NCI-H2081 (cell line): ENCODE measurements around the gene S100A8.
"Not testable (repeated sequence)": the region's sequence is repeated elsewhere in the genome, so short reads cannot be mapped to it uniquely, and the experiment has no call there.

Source experiments
- DNase-seq, 2 experiments: peaks; one replicate each; lab custom pipeline; 2025; lab: John Stamatoyannopoulos, UW

S100A8 gene

DNA sequence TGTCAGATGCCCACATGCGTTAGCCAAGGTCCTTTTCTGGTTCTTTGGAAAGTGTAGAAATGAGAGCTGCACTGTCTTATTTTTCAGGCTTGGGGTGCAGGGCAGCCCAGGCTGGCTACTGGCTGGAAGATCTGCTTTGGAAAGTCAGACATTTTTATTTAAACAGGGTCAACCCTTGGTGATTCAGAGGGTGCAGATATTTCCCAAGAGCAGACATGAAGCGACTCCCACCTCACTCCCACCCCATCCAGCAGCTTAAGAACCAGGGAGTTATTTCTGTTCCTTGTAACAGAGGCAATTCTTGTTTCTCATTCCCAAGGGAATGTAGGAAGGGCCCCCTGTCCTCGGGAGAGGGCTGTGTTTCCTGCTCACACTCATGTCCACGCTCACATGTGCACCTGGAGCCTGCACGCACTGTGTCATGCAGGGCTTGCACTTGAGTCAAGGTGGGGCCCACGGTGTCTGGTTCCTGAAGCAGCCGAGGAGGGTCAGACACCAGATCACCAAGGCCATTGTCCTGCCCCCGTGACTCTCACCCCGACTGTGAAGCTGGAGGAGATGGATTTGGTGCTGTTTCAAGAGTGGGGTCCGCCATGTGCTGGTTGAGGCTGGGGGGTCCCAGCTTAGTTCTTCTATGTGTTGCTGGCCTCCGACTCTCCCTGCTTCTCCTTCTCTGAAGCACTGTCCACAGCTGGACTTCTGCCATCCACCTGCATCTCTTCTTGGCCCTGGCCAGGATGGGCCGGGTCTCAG, 26.4 kb upstream of the S100A8 start:
- no peak for DNase-seq

DNA sequence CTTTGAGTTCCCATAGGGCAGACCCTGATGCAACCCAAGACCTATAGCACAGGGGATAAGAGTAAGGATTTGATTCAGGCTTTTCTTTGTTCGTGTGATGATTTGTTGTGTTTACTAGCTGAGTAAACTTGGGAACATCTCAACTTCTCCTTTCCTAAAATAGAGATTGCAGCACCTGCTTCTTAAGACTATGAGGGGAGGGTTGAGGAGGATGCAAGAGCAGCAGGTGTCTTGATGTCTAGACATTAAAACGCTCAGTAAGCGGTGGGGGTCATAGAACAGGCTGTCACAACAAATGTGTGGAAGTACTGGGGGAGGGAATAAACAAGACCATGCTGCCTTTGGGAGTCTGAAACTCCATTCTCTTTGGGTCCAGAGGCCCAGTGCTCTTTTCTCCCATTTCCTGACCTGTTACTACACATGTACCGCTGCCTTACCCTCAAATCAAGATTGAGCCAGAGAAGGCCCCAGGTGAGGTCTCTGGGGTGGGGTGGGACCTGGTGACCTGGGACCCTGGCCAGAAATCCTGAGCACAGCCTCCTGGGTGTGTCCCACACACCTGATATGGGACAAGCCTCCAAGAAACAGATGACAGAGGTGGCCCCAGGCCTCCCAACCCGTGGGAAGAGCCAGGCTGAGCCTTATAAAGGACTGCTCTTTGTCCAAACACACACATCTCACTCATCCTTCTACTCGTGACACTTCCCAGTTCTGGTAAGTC, 25.1 kb upstream of the S100A8 start, which contains the start of gene S100A7A:
Gene S100A7A, plus strand, starts transcription at position 671 of the 721 bp plus-strand sequence. CDS start 1,563 bp downstream, outside the sequence.
- no peak for DNase-seq

GRCh38 chr1:153413961-153414360, 23.1 kb upstream of the S100A8 start:
- not testable (repeated sequence) for DNase-seq

- not testable (repeated sequence) for DNase-seq
Observed at GRCh38 chr1:153407274-153407673, 16.4 kb upstream of the S100A8 start.

DNA sequence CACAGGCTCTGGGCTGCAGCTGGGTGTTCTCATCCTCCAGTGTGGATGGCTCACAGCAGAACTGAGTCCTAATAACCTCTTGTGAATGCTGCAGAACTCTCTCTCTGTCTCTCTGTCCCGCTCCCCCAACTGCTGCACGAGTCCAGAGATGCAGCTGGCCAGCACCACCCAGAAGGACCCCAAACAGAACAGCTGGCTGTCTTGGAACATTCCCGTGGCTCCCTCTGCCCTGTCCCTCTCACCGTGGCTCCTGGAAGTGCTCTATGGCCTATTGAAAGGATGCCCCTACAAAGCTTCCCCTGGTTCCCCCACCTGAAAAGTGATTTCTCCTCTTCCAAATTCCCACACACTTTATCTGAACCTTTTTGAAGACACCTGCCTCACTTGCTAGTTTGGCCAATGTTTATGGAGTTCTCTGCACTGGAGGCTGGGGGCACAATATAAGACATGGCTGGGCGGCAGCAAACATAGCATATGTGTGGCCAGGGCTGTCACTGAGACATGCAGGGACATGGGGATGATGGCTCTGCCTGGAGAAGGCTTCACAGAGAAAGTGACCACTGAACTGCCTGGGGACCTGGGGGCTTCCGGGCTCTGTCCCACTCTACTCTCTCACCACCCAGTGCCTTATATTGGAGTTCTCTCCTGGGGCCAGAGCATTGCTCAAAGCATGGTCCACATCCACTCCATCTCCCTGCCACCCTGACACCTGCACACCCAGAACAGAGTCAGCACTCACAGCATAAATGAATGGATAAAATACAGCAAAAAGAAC, 15.1 kb upstream of the S100A8 start:
- DNase-seq, result not testable (repeated sequence)

GRCh38 chr1:153404768-153405167, 13.9 kb upstream of the S100A8 start:
- peak in 1 of 2 experiments; percentile 11 for DNase-seq

- no peak for DNase-seq
Observed at GRCh38 chr1:153404086-153404635, 13.3 kb upstream of the S100A8 start.

DNA sequence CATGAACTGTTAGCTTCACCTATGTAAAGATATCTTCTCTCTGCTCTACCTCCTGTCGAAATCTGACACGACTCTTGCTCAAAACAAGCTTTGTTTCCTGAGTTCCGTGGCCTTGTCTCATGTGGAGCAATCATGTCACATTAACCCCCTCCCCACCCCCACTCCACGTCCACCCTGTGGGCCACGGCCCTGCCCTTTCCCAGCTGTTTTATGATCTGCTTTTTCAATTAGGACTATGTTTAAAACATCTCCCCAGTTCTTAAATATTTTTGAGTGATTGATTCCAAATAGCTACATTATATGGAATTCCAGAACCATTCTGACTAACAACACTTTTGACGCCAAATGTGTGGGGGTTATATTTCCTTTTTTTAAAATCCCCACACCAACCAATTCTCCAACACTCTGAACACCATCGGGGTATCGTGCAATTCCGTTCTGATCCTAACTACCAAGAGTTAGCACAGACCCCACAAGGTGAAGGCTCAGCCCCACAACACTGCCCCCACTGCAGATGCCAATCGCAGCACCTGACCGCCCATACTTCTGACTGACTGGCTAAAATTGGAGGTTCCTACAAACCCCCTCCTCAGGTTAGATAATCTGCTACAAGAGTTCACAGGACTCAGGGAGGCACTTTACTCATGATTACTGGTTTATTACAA, 12.7 kb upstream of the S100A8 start:
- DNase-seq, result no peak

- no peak for DNase-seq
Observed at GRCh38 chr1:153402226-153402625, 11.4 kb upstream of the S100A8 start.

DNA sequence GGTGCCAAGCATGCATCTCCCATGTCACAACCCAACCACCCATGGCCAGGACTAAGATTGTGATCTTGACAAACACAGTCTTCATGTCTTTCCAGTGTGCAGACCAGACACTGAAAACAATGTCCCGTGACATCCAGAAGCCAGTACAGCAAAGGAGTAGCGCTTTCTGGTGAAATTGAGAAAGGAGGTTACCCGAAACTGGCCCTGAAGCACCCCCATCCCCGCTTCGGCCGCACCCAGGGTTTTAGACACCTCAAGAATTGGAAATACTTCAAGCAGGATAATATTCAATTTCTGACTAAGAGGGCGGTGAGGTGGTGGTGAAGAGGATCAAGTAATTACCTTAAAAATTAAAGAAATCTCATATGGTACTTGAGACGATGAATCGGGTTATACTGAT, 10.6 kb upstream of the S100A8 start:
- DNase-seq, result no peak

DNA sequence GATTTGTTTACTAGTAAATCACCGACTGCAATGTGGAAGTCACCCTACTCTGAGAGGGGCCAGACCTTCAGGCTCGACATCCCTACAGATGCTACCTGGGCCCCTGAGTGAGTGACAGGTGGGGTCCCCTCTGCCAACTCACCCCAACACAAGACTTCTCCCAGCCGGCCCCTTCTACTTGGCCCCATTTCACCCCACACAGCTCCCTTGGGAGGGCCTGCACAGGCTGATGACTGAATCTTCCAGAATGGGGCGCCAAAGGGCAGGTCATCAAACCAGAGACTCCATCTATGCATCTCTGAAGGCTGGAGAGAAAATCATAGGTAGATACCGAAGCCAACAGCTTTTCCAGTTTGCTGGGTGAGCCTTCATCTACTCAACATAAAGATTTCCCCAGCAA, 9.4 kb upstream of the S100A8 start:
- peak; percentile 57 to 60 for DNase-seq

- no peak for DNase-seq
Observed at GRCh38 chr1:153399401-153400055, 8.7 kb upstream of the S100A8 start.

- DNase-seq, result no peak
Observed at GRCh38 chr1:153397924-153398651, 7.2 kb upstream of the S100A8 start.

- DNase-seq, result no peak
Observed at GRCh38 chr1:153397051-153397923, 6.4 kb upstream of the S100A8 start.

DNA sequence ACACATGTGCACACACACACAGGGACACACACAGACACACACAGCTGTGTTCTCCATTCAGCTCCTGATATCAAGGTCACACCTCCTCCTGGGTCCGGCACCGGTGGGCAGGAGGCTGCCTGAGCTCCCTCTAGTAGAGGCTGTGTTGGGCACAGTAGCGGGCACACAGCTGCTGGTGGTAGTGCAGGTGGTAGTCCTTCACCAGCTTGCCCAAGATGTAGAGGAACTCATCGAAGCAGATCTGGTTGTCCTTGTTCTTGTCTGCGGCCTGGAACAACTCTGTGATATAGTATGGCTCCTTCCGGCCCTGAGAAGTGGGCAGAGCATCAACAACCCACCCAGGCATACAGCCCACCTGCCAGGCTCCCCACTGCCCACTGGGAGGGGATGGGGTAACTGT, 5.6 kb upstream of the S100A8 start:
- DNase-seq, result no peak

- no peak for DNase-seq
Observed at GRCh38 chr1:153395776-153396175, 4.9 kb upstream of the S100A8 start.

- no peak for DNase-seq
Observed at GRCh38 chr1:153395136-153395685, 4.3 kb upstream of the S100A8 start.

- DNase-seq, result no peak
Observed at GRCh38 chr1:153394391-153394790, 3.5 kb upstream of the S100A8 start.

DNA sequence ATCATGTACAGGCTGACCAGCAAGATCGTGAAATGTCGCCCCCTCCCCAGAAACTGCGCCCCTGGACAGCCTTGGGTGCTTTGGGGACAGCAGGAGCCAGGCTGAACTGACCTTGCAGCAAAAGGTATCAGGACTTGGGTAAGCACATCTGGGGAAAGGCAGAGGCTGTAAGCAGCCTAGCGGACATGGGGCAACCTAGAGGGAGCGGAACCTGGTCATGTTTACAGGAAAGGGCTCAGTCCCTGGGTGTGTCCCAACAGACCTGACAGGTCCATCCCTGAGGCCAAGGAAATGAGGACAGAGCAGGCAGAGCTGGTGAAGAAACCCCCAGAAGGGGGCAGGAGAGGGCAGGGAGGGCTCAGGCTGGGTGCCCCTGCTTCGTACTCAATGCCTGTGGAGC, 3.1 kb upstream of the S100A8 start:
- DNase-seq, result no peak
